ENCODE measurements around the gene LST1.

GRCh38 chr6:31558631-31559500 is 27.2 kb upstream of the LST1 start:
- TF ChIP-seq CTCF (conservative IDR thresholded peaks at IDR 0.05; ENCODE audit: low read length) (no peak), EZH2phosphoT487 (IDR thresholded peaks at IDR 0.05; ENCODE audit: borderline replicate concordance, low read depth, low read length) (no peak)

Measured in OCI-LY7 (cell line).